K562 (cell line): ENCODE measurements around the gene EXOSC9.

Experiments used
- ADNP ChIP-seq: fragments of 200-800 bp; sonication (Bioruptor generic); IDR thresholded peaks from 2 replicates; pipeline ENCODE4 v1.6.1; 2016; ENCODE audit warnings: missing genetic modification characterization, missing compliant biosample characterization
- ATF2 ChIP-seq: sonication (generic); formaldehyde crosslinking; IDR thresholded peaks from 2 replicates; pipeline ENCODE4 v1.8.1; 2022; ENCODE audit warnings: missing genetic modification reagents
- ATF3 ChIP-seq, 2 experiments: fragments of 450-650 bp in 1 of 2; sonication (generic) in 1 of 2; formaldehyde crosslinking in 1 of 2; IDR thresholded peaks in 1 of 2; conservative IDR thresholded peaks in 1 of 2; 2 replicates each; pipeline versions ENCODE4 v1.6.1 to v1.8.1; 2016 to 2023; ENCODE audit warnings: mild to moderate bottlenecking in 2 of 2, moderate library complexity in 2 of 2, inconsistent platforms in 1 of 2, missing genetic modification reagents in 1 of 2
- CTCF ChIP-seq, 3 experiments: IDR thresholded peaks in 2 of 3; conservative IDR thresholded peaks in 1 of 3; 2 replicates each; pipeline ENCODE4 v1.5.1; 2011 to 2012; ENCODE audit warnings: low read length in 3 of 3, mild to moderate bottlenecking in 3 of 3, control low read depth in 2 of 3, improper control_type of control experiment in 1 of 3, inconsistent platforms in 1 of 3, low read depth in 1 of 3, mixed read lengths in 1 of 3, moderate library complexity in 1 of 3; ENCODE audit not compliant: insufficient read depth in 2 of 3
- FOXM1 ChIP-seq, 2 experiments: fragments of 450-650 bp in 1 of 2; sonication (generic) in 1 of 2; formaldehyde crosslinking in 1 of 2; IDR thresholded peaks; 2 replicates each; pipeline versions ENCODE4 v1.6.1 to v1.9.0; 2017 to 2022; ENCODE audit warnings: low read depth in 2 of 2, mild to moderate bottlenecking in 2 of 2, missing genetic modification reagents in 1 of 2, moderate library complexity in 1 of 2
- GTF3C2 ChIP-seq: IDR thresholded peaks from 3 replicates; pipeline ENCODE4 v1.6.1; 2011; ENCODE audit warnings: borderline replicate concordance, mild to moderate bottlenecking, moderate library complexity; ENCODE audit not compliant: insufficient read length; ENCODE audit errors: extremely low read depth
- HCFC1 ChIP-seq: IDR thresholded peaks from 2 replicates; pipeline ENCODE4 v1.6.1; 2012; ENCODE audit warnings: low read depth, low read length, improper control_type of control experiment
- HNRNPH1 ChIP-seq: fragments of 200-400 bp; formaldehyde crosslinking; optimal IDR thresholded peaks from 2 replicates; pipeline ENCODE3; 2017; ENCODE audit warnings: low read depth, mild to moderate bottlenecking, low read length, moderate library complexity
- MCM2 ChIP-seq: fragments of 450-650 bp; IDR thresholded peaks from 2 replicates; pipeline ENCODE4 v1.6.1; 2017; ENCODE audit warnings: low read depth, mild to moderate bottlenecking
- MTA2 ChIP-seq: fragments of 450-650 bp; IDR thresholded peaks from 2 replicates; pipeline ENCODE4 v1.6.1; 2016; ENCODE audit warnings: low read depth
- MYNN ChIP-seq, 2 experiments: sonication (generic); formaldehyde crosslinking in 1 of 2; IDR thresholded peaks; 2 replicates each; pipeline versions ENCODE4 v1.5.0 to v1.6.1; 2016 to 2020; ENCODE audit warnings: antibody characterized with exemption in 1 of 2, missing genetic modification reagents in 1 of 2
- TOE1 ChIP-seq, 2 experiments: fragments of 450-650 bp in 1 of 2; sonication (generic) in 1 of 2; formaldehyde crosslinking in 1 of 2; IDR thresholded peaks; 2 replicates each; pipeline versions ENCODE4 v1.7.1 to v1.8.0; 2016 to 2022; ENCODE audit warnings: borderline replicate concordance in 2 of 2, mild to moderate bottlenecking in 2 of 2, antibody characterized with exemption in 1 of 2, inconsistent platforms in 1 of 2, low read depth in 1 of 2, missing genetic modification reagents in 1 of 2, moderate library complexity in 1 of 2
- ZNF146 ChIP-seq: IDR thresholded peaks from one replicate; pipeline ENCODE4 v1.6.1; 2018; ENCODE audit warnings: missing compliant biosample characterization; ENCODE audit not compliant: unreplicated experiment
- ZNF274 ChIP-seq: IDR thresholded peaks from 2 replicates; pipeline ENCODE4 v1.6.1; 2011; ENCODE audit warnings: low read depth, mild to moderate bottlenecking, low read length, moderate library complexity, borderline replicate concordance

- TF ChIP-seq HNRNPH1 (no peak), ATF2 (CRISPR knock-in tag) (no peak), TOE1 (IDR thresholded peaks at IDR 0.05; ENCODE audit: borderline replicate concordance) (no peak), TOE1 (CRISPR knock-in tag; IDR thresholded peaks at IDR 0.05; ENCODE audit: borderline replicate concordance, low read depth) (no peak), MTA2 (no peak), ZNF274 (no peak), MCM2 (no peak), GTF3C2 (no peak), MYNN (IDR thresholded peaks at IDR 0.05) (no peak), MYNN (CRISPR knock-in tag; IDR thresholded peaks at IDR 0.05) (no peak), ADNP (no peak), ZNF146 (CRISPR knock-in tag) (no peak), CTCF (IDR thresholded peaks at IDR 0.05 in 2 of 3, conservative IDR thresholded peaks at IDR 0.05 in 1 of 3; ENCODE audit: insufficient read depth in 2 of 3, low read depth in 1 of 3, low read length in 3 of 3) (no peak), ATF3 (IDR thresholded peaks at IDR 0.05) (no peak), ATF3 (CRISPR knock-in tag; conservative IDR thresholded peaks at IDR 0.05) (no peak), HCFC1 (no peak), FOXM1 (IDR thresholded peaks at IDR 0.05; ENCODE audit: low read depth) (no peak), FOXM1 (CRISPR knock-in tag; IDR thresholded peaks at IDR 0.05; ENCODE audit: low read depth) (no peak)
Observed at GRCh38 chr4:121767166-121767565, 34.0 kb upstream of the EXOSC9 start.
